ENCODE measurements around the gene ZMIZ1.

The ZMIZ1 gene

GRCh38 chr10:79193694-79194382 is 125.1 kb downstream of the ZMIZ1 start:
- H3K4me3 ChIP-seq (ENCODE audit: insufficient read depth in 1 of 2, low read depth in 1 of 2, low read length in 2 of 2): no peak overlapping the region
- H3K9ac ChIP-seq (ENCODE audit: low read length): no peak overlapping the region
- H2BK12ac ChIP-seq (ENCODE audit: low read length in 2 of 2): no peak overlapping the region
- H2AK5ac ChIP-seq (ENCODE audit: low read length, severe bottlenecking): no peak overlapping the region
- H3K14ac ChIP-seq (ENCODE audit: low read length in 2 of 2): no peak overlapping the region
- H3K18ac ChIP-seq (ENCODE audit: low read depth in 1 of 2, low read length in 2 of 2): no peak overlapping the region
- H3K4ac ChIP-seq (ENCODE audit: low read depth in 1 of 2, low read length in 2 of 2): no peak overlapping the region
- H2BK15ac ChIP-seq (ENCODE audit: low read depth, poor library complexity, severe bottlenecking): no peak overlapping the region
- H3K36me3 ChIP-seq (ENCODE audit: control insufficient read depth in 1 of 2, insufficient read depth in 2 of 2, low read depth in 1 of 2, low read length in 2 of 2): peaks cover 49 to 53% of the 10 kb centered on the region in 2 experiments
- H3K27ac ChIP-seq (ENCODE audit: low read length, poor library complexity, severe bottlenecking): no peak overlapping the region
- no peaks in the 10 kb centered on the region for H3K27me3 ChIP-seq (ENCODE audit: control insufficient read depth in 1 of 2, insufficient read depth in 1 of 2, low read length in 2 of 2)
- peaks cover 71% of the 10 kb centered on the region for H3K4me1 ChIP-seq (ENCODE audit: control insufficient read depth, insufficient read depth, low read depth, low read length)
- H2BK5ac ChIP-seq (ENCODE audit: low read depth, low read length, poor library complexity, severe bottlenecking): no peak overlapping the region
- H3K79me1 ChIP-seq (replicated peaks; ENCODE audit: low read length, poor library complexity, severe bottlenecking): peaks cover 34% of the 10 kb centered on the region
- DNase-seq: no peak
- no peak overlapping the region for H4K8ac ChIP-seq (ENCODE audit: low read length)
- no peak overlapping the region for H4K91ac ChIP-seq (ENCODE audit: low read length)
- H2AFZ ChIP-seq (ENCODE audit: low read depth, low read length): no peak overlapping the region
- WGBS: 97% methylated on average over 14 of the region's 14 CpGs
- H3K23ac ChIP-seq (ENCODE audit: low read length in 2 of 2): no peak overlapping the region
- H2BK120ac ChIP-seq (ENCODE audit: low read depth, low read length): no peak overlapping the region
- H3K9me3 ChIP-seq (ENCODE audit: control insufficient read depth, low read length): no peaks in the 10 kb centered on the region
- no peak overlapping the region for H3K4me2 ChIP-seq (ENCODE audit: low read length, poor library complexity, severe bottlenecking)

DNA sequence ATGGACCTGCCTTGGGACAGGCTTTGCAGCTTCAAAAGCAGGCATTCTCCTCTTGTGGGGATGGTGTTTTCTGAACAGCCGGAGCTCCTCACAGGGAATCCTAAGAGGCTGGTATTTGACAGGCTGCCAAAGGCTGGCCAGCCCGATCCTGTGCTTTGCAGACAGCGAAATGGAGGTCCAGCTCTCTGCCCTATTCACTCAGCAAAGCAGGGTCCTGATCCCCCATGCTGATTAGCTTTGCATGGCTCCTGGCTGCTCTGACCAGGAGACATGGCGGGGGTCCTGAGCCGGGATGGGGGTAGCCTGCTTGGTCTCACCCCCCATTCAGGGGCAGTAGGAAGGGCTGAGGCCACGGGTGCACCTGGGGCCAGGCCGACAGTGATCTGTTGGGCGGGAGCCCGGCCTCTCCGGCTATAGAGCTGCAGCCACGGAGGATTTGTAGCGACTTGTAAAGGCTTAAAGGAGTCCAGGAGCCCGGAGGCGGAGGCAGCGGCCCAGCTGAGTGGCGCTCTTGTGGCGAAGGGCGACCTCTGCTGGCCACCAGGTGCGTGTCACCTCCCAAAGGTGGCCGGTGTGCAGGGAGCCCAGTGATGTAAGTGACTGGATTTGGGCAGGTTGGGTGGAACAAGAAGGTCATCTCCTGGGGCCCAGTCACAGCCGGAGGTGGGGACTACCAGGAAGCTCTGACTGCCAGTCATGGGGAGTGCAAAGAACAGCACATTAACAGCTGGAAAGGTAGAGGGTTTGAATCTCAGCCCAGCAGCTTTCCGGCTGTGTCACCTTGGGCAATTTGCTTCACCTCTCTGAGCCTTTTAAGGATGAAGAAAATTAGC is 126.5 kb downstream of the ZMIZ1 start:
- peak overlapping the region; percentile 0 for H3K4me2 ChIP-seq (ENCODE audit: low read length, poor library complexity, severe bottlenecking)
- no peaks in the 10 kb centered on the region for H3K9me3 ChIP-seq (ENCODE audit: control insufficient read depth, low read length)
- no peak overlapping the region for H4K8ac ChIP-seq (ENCODE audit: low read length)
- H2BK15ac ChIP-seq (ENCODE audit: low read depth, poor library complexity, severe bottlenecking): no peak overlapping the region
- H3K23ac ChIP-seq (ENCODE audit: low read length in 2 of 2): peak overlapping the region in 1 of 2 experiments; percentile 4
- H2BK5ac ChIP-seq (ENCODE audit: low read depth, low read length, poor library complexity, severe bottlenecking): no peak overlapping the region
- H2AK5ac ChIP-seq (ENCODE audit: low read length, severe bottlenecking): peak overlapping the region; percentile 50
- H3K36me3 ChIP-seq (ENCODE audit: control insufficient read depth in 1 of 2, insufficient read depth in 2 of 2, low read depth in 1 of 2, low read length in 2 of 2): peaks cover 49% of the 10 kb centered on the region in 2 experiments
- peak overlapping the region; percentile 45 to 84 for H3K18ac ChIP-seq (ENCODE audit: low read depth in 1 of 2, low read length in 2 of 2)
- WGBS: 15% methylated on average over 22 of the region's 22 CpGs
- H2BK12ac ChIP-seq (ENCODE audit: low read length in 2 of 2): peak overlapping the region; percentile 70 to 82
- H3K27me3 ChIP-seq (ENCODE audit: control insufficient read depth in 1 of 2, insufficient read depth in 1 of 2, low read length in 2 of 2): no peaks in the 10 kb centered on the region
- peak overlapping the region in 1 of 2 experiments; percentile 69 for H3K14ac ChIP-seq (ENCODE audit: low read length in 2 of 2)
- peak overlapping the region; percentile 81 for H2BK120ac ChIP-seq (ENCODE audit: low read depth, low read length)
- H3K4ac ChIP-seq (ENCODE audit: low read depth in 1 of 2, low read length in 2 of 2): peak overlapping the region; percentile 52 to 59
- peak overlapping the region; percentile 36 for H3K27ac ChIP-seq (ENCODE audit: low read length, poor library complexity, severe bottlenecking)
- no peak overlapping the region for H3K4me3 ChIP-seq (ENCODE audit: insufficient read depth in 1 of 2, low read depth in 1 of 2, low read length in 2 of 2)
- peaks cover 36% of the 10 kb centered on the region for H3K79me1 ChIP-seq (replicated peaks; ENCODE audit: low read length, poor library complexity, severe bottlenecking)
- peak; percentile 85 for DNase-seq
- H3K9ac ChIP-seq (ENCODE audit: low read length): no peak overlapping the region
- no peak overlapping the region for H2AFZ ChIP-seq (ENCODE audit: low read depth, low read length)
- H4K91ac ChIP-seq (ENCODE audit: low read length): peak overlapping the region; percentile 65
- H3K4me1 ChIP-seq (ENCODE audit: control insufficient read depth, insufficient read depth, low read depth, low read length): peaks cover 57% of the 10 kb centered on the region

DNA sequence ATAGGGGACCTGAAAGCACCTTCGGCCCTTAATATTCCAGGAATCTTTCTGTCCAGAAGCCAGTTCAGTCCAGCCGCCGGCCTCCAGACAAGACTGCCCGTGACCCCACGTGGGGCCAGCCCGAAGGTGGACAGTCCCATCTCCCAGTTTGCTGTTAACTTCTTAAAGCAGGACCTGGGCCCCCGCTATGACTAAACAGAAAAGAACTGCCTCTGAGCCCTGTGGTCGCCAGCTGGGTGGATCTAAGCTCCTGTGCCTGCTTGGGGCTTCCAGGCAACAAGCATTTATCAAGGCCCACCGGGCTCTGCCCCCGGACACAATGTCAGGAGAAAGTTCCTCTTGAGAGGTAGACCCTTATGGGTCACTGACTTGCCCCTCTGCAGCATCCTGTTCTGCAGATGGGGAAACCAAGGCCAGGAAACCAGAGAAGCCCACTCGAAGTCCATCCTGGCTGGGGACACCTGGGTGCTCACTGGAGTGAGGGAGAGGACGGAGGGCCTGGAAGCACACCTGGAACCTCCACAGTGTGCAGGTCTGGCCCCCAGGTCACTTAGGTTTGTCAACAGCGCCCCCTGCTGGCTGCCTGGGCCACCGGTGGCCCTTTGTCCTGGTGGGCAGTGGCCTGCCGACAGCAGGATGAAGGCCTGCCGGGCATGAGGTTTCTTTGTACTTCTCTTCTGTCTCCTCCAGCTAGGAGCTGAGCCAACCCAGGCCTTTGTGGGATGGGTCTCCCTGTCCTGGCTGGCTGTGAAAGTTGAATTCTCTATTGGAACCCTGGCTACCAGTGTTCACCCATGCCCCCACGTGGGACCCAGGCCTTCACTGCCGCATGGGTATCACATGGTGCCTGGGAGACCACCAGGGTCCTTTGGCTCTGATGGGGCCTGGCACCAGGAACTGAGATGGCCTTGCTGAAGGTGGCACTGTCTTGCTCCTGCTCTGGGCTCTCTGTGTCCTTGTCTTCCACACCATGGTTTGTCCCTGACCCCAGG is 128.0 kb downstream of the ZMIZ1 start:
- peaks cover 41% of the 10 kb centered on the region for H3K79me1 ChIP-seq (replicated peaks; ENCODE audit: low read length, poor library complexity, severe bottlenecking)
- peak; percentile 58 for DNase-seq

More for the DNA sequence above, 128.0 kb downstream of the ZMIZ1 start:
- WGBS: 55% methylated on average over 18 of the region's 18 CpGs
- Histone ChIP-seq H2AFZ (ENCODE audit: low read depth, low read length) (no peak overlapping the region), H2BK120ac (ENCODE audit: low read depth, low read length) (no peak overlapping the region), H3K36me3 (ENCODE audit: control insufficient read depth in 1 of 2, insufficient read depth in 2 of 2, low read depth in 1 of 2, low read length in 2 of 2) (peaks cover 52 to 62% of the 10 kb centered on the region in 2 experiments), H4K8ac (ENCODE audit: low read length) (peak overlapping the region; percentile 56), H3K27ac (ENCODE audit: low read length, poor library complexity, severe bottlenecking) (peak overlapping the region; percentile 11), H3K4me3 (ENCODE audit: insufficient read depth in 1 of 2, low read depth in 1 of 2, low read length in 2 of 2) (no peak overlapping the region), H2BK15ac (ENCODE audit: low read depth, poor library complexity, severe bottlenecking) (no peak overlapping the region), H4K91ac (ENCODE audit: low read length) (no peak overlapping the region), H2BK12ac (ENCODE audit: low read length in 2 of 2) (peak overlapping the region; percentile 32 to 49), H3K9me3 (ENCODE audit: control insufficient read depth, low read length) (no peaks in the 10 kb centered on the region), H3K4me1 (ENCODE audit: control insufficient read depth, insufficient read depth, low read depth, low read length) (peaks cover 46% of the 10 kb centered on the region), H3K4ac (ENCODE audit: low read depth in 1 of 2, low read length in 2 of 2) (no peak overlapping the region), H2BK5ac (ENCODE audit: low read depth, low read length, poor library complexity, severe bottlenecking) (no peak overlapping the region), H3K4me2 (ENCODE audit: low read length, poor library complexity, severe bottlenecking) (no peak overlapping the region), H3K18ac (ENCODE audit: low read depth in 1 of 2, low read length in 2 of 2) (no peak overlapping the region), H3K14ac (ENCODE audit: low read length in 2 of 2) (no peak overlapping the region), H3K9ac (ENCODE audit: low read length) (peak overlapping the region; percentile 38), H3K23ac (ENCODE audit: low read length in 2 of 2) (no peak overlapping the region), H3K27me3 (ENCODE audit: control insufficient read depth in 1 of 2, insufficient read depth in 1 of 2, low read length in 2 of 2) (no peaks in the 10 kb centered on the region), H2AK5ac (ENCODE audit: low read length, severe bottlenecking) (peak overlapping the region; percentile 47)

All from mesenchymal stem cell (in vitro differentiated cells and primary cell).